H9 (cell line): Measurements from ENCODE around the gene ERRFI1. TPM values are rescaled to one million over a fixed set of nuclear protein-coding genes. Genes with fewer than 3 reads are reported as not detected.

Experiments
- DNase-seq: peaks from one replicate; pipeline ENCODE4 v3.0.0-alpha.2; 2017
- H2AFZ ChIP-seq: one replicate; pipeline ENCODE4 v1.6.1; 2013; ENCODE audit warnings: mild to moderate bottlenecking, low read length, control low read depth, moderate library complexity
- H2AK5ac ChIP-seq: 2 replicates; pipeline ENCODE4 v1.6.1; 2013; ENCODE audit warnings: low read length, control low read depth, mixed read lengths; ENCODE audit not compliant: insufficient read length
- H2BK120ac ChIP-seq: one replicate; pipeline ENCODE4 v1.6.1; 2013; ENCODE audit warnings: low read depth, mild to moderate bottlenecking, low read length, control low read depth, inconsistent platforms; ENCODE audit not compliant: poor library complexity, severe bottlenecking
- H2BK12ac ChIP-seq: 2 replicates; pipeline ENCODE4 v1.6.1; 2013; ENCODE audit warnings: low read length, control low read depth, mixed read lengths, low read depth; ENCODE audit not compliant: insufficient read length
- H2BK15ac ChIP-seq: 2 replicates; pipeline ENCODE4 v1.6.1; 2013; ENCODE audit warnings: low read depth, low read length, control low read depth
- H2BK20ac ChIP-seq: one replicate; pipeline ENCODE4 v1.6.1; 2013; ENCODE audit warnings: low read depth, mild to moderate bottlenecking, low read length, control low read depth, inconsistent platforms; ENCODE audit not compliant: poor library complexity, severe bottlenecking
- H2BK5ac ChIP-seq: 2 replicates; pipeline ENCODE4 v1.6.1; 2013; ENCODE audit warnings: low read length, control low read depth, mixed read lengths; ENCODE audit not compliant: insufficient read length
- H3K14ac ChIP-seq: 2 replicates; pipeline ENCODE4 v1.6.1; 2013; ENCODE audit warnings: low read length, control low read depth; ENCODE audit not compliant: insufficient read depth
- H3K18ac ChIP-seq: 2 replicates; pipeline ENCODE4 v1.6.1; 2013; ENCODE audit warnings: low read depth, mild to moderate bottlenecking, mixed read lengths, low read length, control low read depth; ENCODE audit not compliant: insufficient read length
- H3K23ac ChIP-seq: 2 replicates; pipeline ENCODE4 v1.6.1; 2013; ENCODE audit warnings: low read length, control low read depth, mixed read lengths, low read depth; ENCODE audit not compliant: insufficient read length
- H3K23me2 ChIP-seq: 2 replicates; pipeline ENCODE4 v1.6.1; 2013; ENCODE audit warnings: low read depth, mild to moderate bottlenecking, mixed read lengths, low read length, control low read depth; ENCODE audit not compliant: insufficient read length, poor library complexity, severe bottlenecking
- H3K27ac ChIP-seq: 2 replicates; pipeline ENCODE4 v1.5.1; 2013; ENCODE audit warnings: low read length, control low read depth, mixed read lengths, low read depth; ENCODE audit not compliant: insufficient read length
- H3K27me3 ChIP-seq: 2 replicates; pipeline ENCODE4 v1.6.1; 2013; ENCODE audit warnings: low read length, control low read depth, inconsistent platforms; ENCODE audit not compliant: insufficient read depth
- H3K4ac ChIP-seq: 2 replicates; pipeline ENCODE4 v1.6.1; 2013; ENCODE audit warnings: low read depth, mild to moderate bottlenecking, control low read depth, inconsistent platforms, low read length, moderate library complexity
- H3K4me1 ChIP-seq: 2 replicates; pipeline ENCODE4 v1.6.1; 2013; ENCODE audit warnings: low read length, control low read depth, inconsistent platforms; ENCODE audit not compliant: insufficient read depth
- H3K4me2 ChIP-seq: 2 replicates; pipeline ENCODE4 v1.6.1; 2013; ENCODE audit warnings: low read length, control low read depth, mixed read lengths; ENCODE audit not compliant: insufficient read length, insufficient read depth
- H3K56ac ChIP-seq: 2 replicates; pipeline ENCODE4 v1.6.1; 2013; ENCODE audit warnings: low read depth, mild to moderate bottlenecking, mixed read lengths, low read length, control low read depth; ENCODE audit not compliant: insufficient read length
- H3K79me1 ChIP-seq: 2 replicates; pipeline ENCODE4 v1.6.1; 2013; ENCODE audit warnings: low read depth, mild to moderate bottlenecking, moderate library complexity, low read length, control low read depth, inconsistent platforms; ENCODE audit not compliant: insufficient read depth, poor library complexity, severe bottlenecking
- H3K79me2 ChIP-seq: 2 replicates; pipeline ENCODE4 v1.6.1; 2013; ENCODE audit warnings: low read length, control low read depth, inconsistent platforms; ENCODE audit not compliant: insufficient read depth
- H3K9ac ChIP-seq: 2 replicates; pipeline ENCODE4 v1.6.1; 2013; ENCODE audit warnings: low read length, control low read depth, mixed read lengths; ENCODE audit not compliant: insufficient read length; ENCODE audit errors: extremely low read depth
- H3K9me3 ChIP-seq: one replicate; pipeline ENCODE4 v1.6.1; 2013; ENCODE audit warnings: low read depth, low read length, inconsistent platforms; ENCODE audit not compliant: control insufficient read depth
- H3T11ph ChIP-seq: one replicate; pipeline ENCODE4 v1.6.1; 2013; ENCODE audit warnings: mild to moderate bottlenecking, low read length, control low read depth, inconsistent platforms
- H4K20me1 ChIP-seq: one replicate; pipeline ENCODE4 v1.6.1; 2013; ENCODE audit not compliant: control insufficient read depth, insufficient read length, insufficient read depth
- H4K5ac ChIP-seq: 2 replicates; pipeline ENCODE4 v1.6.1; 2013; ENCODE audit warnings: low read depth, mild to moderate bottlenecking, mixed read lengths, low read length, control low read depth; ENCODE audit not compliant: insufficient read length
- H4K8ac ChIP-seq: replicated peaks from 2 replicates; pipeline ENCODE4 v1.6.1; 2013; ENCODE audit warnings: low read length, control low read depth, mixed read lengths, low read depth; ENCODE audit not compliant: insufficient read length
- H4K91ac ChIP-seq: 2 replicates; pipeline ENCODE4 v1.6.1; 2013; ENCODE audit warnings: low read depth, mild to moderate bottlenecking, moderate library complexity, mixed read lengths, low read length, control low read depth; ENCODE audit not compliant: insufficient read length
- H3K27ac Mint-ChIP-seq, 3 experiments: 2 replicates in 2 of 3; 3 replicates in 1 of 3; pipeline ENCODE4 v1.8.0; 2020 to 2021; ENCODE audit warnings: mixed read lengths in 3 of 3, mild to moderate bottlenecking in 1 of 3, moderate library complexity in 1 of 3
- H3K27me3 Mint-ChIP-seq: 2 replicates; pipeline ENCODE4 v1.8.0; 2021; ENCODE audit warnings: low read depth, mild to moderate bottlenecking, moderate library complexity, mixed read lengths
- H3K36me3 Mint-ChIP-seq, 3 experiments: 2 replicates in 2 of 3; 3 replicates in 1 of 3; pipeline ENCODE4 v1.8.0; 2020 to 2021; ENCODE audit warnings: low read depth in 3 of 3, mixed read lengths in 3 of 3; ENCODE audit not compliant: insufficient read depth in 1 of 3
- H3K4me1 Mint-ChIP-seq, 2 experiments: 2 replicates each; pipeline ENCODE4 v1.8.0; 2020; ENCODE audit warnings: mixed read lengths in 2 of 2
- H3K4me3 Mint-ChIP-seq, 2 experiments: 2 replicates in 1 of 2; 3 replicates in 1 of 2; pipeline ENCODE4 v1.8.0; 2020 to 2021; ENCODE audit warnings: mild to moderate bottlenecking in 2 of 2, mixed read lengths in 2 of 2, moderate library complexity in 1 of 2
- H3K9me3 Mint-ChIP-seq, 2 experiments: 2 replicates in 1 of 2; 3 replicates in 1 of 2; pipeline ENCODE4 v1.8.0; 2020; ENCODE audit warnings: mild to moderate bottlenecking in 2 of 2, mixed read lengths in 2 of 2, moderate library complexity in 1 of 2
- CTCF ChIP-seq: fragments of 200-600 bp; sonication (generic); conservative IDR thresholded peaks from 3 replicates; pipeline ENCODE4 v1.8.0; 2021; ENCODE audit warnings: antibody characterized with exemption, mild to moderate bottlenecking
- WGBS: extraction: QIAGEN DNeasy Blood & Tissue Kit; methylation state at CpG from one replicate; pipeline ENCODE4 v1.1.7; 2013; ENCODE audit warnings: missing lambda C conversion rate, low lambda C conversion rate, mixed read lengths; ENCODE audit not compliant: insufficient read length; ENCODE audit errors: extremely low coverage; 5-methylcytosine and 5-hydroxymethylcytosine counted together
- total RNA-seq: library from RNA; stranded (reverse); gene quantifications from 2 replicates; pipeline ENCODE4 v1.2.1, GENCODE V29; 2021

ERRFI1 gene
- total RNA-seq, 1 experiment from 2014 or later, result 20.8 TPM

DNA sequence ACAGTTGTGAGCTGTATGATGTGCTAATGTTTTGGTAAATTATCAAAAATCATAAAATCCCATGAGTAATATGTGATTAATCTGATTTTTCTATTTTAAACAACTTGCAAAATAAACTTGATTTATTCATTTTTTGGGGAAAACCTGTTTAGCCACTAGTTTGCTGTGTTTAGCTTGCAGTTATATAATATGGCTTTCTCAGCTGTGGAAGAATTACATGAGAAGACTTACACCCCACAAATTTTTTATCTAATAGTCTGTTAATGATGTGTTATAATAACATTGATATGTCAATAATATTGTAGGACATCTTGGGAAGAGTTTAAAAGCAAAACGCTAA, 2.4 kb upstream of the ERRFI1 start:
- no peak overlapping the region for H2BK12ac ChIP-seq
- no peak overlapping the region for H4K5ac ChIP-seq
- H3K27ac ChIP-seq, result no peak overlapping the region
- no peak overlapping the region for H2BK15ac ChIP-seq
- no peak overlapping the region for H3K14ac ChIP-seq
- no peak overlapping the region for H3K4ac ChIP-seq
- Mint-ChIP-seq H3K4me1 (peaks cover 33 to 34% of the 10 kb centered on the region in 2 experiments), H3K27me3 (peaks cover 13% of the 10 kb centered on the region), H3K36me3 (peaks cover 0 to 4% (median 0%) of the 10 kb centered on the region in 3 experiments; a peak in 2 of 7 replicates), H3K4me3 (no peak overlapping the region), H3K9me3 (no peaks in the 10 kb centered on the region; a peak in 1 of 5 replicates), H3K27ac (no peak overlapping the region)
- peaks cover 3% of the 10 kb centered on the region; the same call in 1 of the 2 replicates for H3K4me1 ChIP-seq
- no peaks in the 10 kb centered on the region; the same call in 1 of the 2 replicates for H3K27me3 ChIP-seq
- H4K8ac ChIP-seq, result no peak overlapping the region
- no peak overlapping the region for H3K9ac ChIP-seq
- H2AK5ac ChIP-seq, result no peak overlapping the region
- no peak for TF ChIP-seq CTCF
- no peaks in the 10 kb centered on the region for H3K9me3 ChIP-seq
- no peak for DNase-seq
- no peaks in the 10 kb centered on the region for H4K20me1 ChIP-seq
- no peak overlapping the region for H3K18ac ChIP-seq
- H2AFZ ChIP-seq, result no peak overlapping the region
- no peak overlapping the region for H4K91ac ChIP-seq
- H3K79me2 ChIP-seq, result peaks cover 20% of the 10 kb centered on the region; the same call in 1 of the 2 replicates
- no peak overlapping the region for H2BK5ac ChIP-seq
- H3T11ph ChIP-seq, result no peak overlapping the region
- no peak overlapping the region for H3K56ac ChIP-seq
- H2BK120ac ChIP-seq, result no peak overlapping the region
- no peak overlapping the region for H3K4me2 ChIP-seq
- H3K79me1 ChIP-seq, result no peaks in the 10 kb centered on the region
- no peak overlapping the region for H2BK20ac ChIP-seq
- no CpG with 5 or more reads among the region's 1 CpG for WGBS
- no peak overlapping the region for H3K23ac ChIP-seq
- peaks cover 12% of the 10 kb centered on the region for H3K23me2 ChIP-seq
